PC-3 (cell line): ENCODE results near the gene FRRS1L. TPM values are rescaled to one million over a fixed set of nuclear protein-coding genes. Genes with fewer than 3 reads are reported as not detected.
A peak's percentile ranks its signal among the peaks of the same experiment; 100 is the strongest.

Source experiments
- ATAC-seq: fragments of 200-7000 bp; cut with Tn5 transposase; 2 replicates; pipeline ENCODE4 v1.9.1; 2020; ENCODE audit warnings: mild to moderate bottlenecking, moderate library complexity
- BruUV-seq: library from RNA; stranded (reverse); fragments of 400-500 nt; replicated peaks from 2 replicates; lab custom pipeline; 2021; lab: Mats Ljungman, UMichigan
- CTCF ChIA-PET: fragments of 300-600 bp; sonication (Branson Sonifier 250); formaldehyde crosslinking; loops from one replicate; lab custom pipeline; 2022; ENCODE audit warnings: antibody characterized with exemption; lab: Charles Lee
- POLR2A ChIA-PET: fragments of 300-600 bp; sonication (Branson Sonifier 250); formaldehyde crosslinking; loops from one replicate; lab custom pipeline; 2022; ENCODE audit warnings: antibody characterized with exemption; ENCODE audit not compliant: unreplicated experiment; lab: Charles Lee
- DNase-seq: peaks from one replicate; pipeline ENCODE4 v3.0.0-alpha.2; 2015
- H2AFZ ChIP-seq: fragments of 300-600 bp; sonication (generic); 2 replicates; pipeline ENCODE4 v1.6.0; 2016; ENCODE audit warnings: antibody characterized with exemption, low read length
- H3F3A ChIP-seq: fragments of 300-600 bp; sonication (generic); one replicate; pipeline ENCODE4 v1.6.0; 2017; ENCODE audit warnings: antibody characterized with exemption, low read length, control low read depth, mild to moderate bottlenecking; ENCODE audit not compliant: unreplicated experiment
- H3K27ac ChIP-seq: fragments of 300-600 bp; sonication (generic); 2 replicates; pipeline ENCODE4 v1.5.1; 2016; ENCODE audit warnings: mild to moderate bottlenecking, low read length
- H3K27me3 ChIP-seq: fragments of 300-600 bp; sonication (generic); 2 replicates; pipeline ENCODE4 v1.6.1; 2016; ENCODE audit warnings: low read length, mixed read lengths
- H3K36me3 ChIP-seq: fragments of 300-600 bp; sonication (generic); 2 replicates; pipeline ENCODE4 v1.6.1; 2016; ENCODE audit warnings: low read depth, mixed run types, low read length, mixed read lengths
- H3K4me1 ChIP-seq: fragments of 300-600 bp; sonication (generic); 2 replicates; pipeline ENCODE4 v1.5.1; 2016; ENCODE audit warnings: low read length; ENCODE audit not compliant: insufficient read depth
- H3K4me2 ChIP-seq: fragments of 300-600 bp; sonication (generic); 2 replicates; pipeline ENCODE4 v1.6.0; 2016; ENCODE audit warnings: low read length
- H3K4me3 ChIP-seq: fragments of 300-600 bp; sonication (generic); 2 replicates; pipeline ENCODE4 v1.5.1; 2016; ENCODE audit warnings: mild to moderate bottlenecking, low read length, mixed read lengths
- H3K79me2 ChIP-seq: fragments of 300-600 bp; sonication (generic); 2 replicates; pipeline ENCODE4 v1.6.1; 2017; ENCODE audit warnings: low read length, mixed read lengths
- H3K9ac ChIP-seq: fragments of 300-600 bp; sonication (generic); 2 replicates; pipeline ENCODE4 v1.6.0; 2016; ENCODE audit warnings: mild to moderate bottlenecking, low read length
- H3K9me2 ChIP-seq: fragments of 300-600 bp; sonication (generic); replicated peaks from 2 replicates; pipeline ENCODE4 v1.6.1; 2016; ENCODE audit warnings: mixed run types, low read length, mixed read lengths
- H3K9me3 ChIP-seq: fragments of 300-600 bp; sonication (generic); 2 replicates; pipeline ENCODE4 v1.6.1; 2016; ENCODE audit warnings: low read length, mixed read lengths
- H4K20me1 ChIP-seq: fragments of 300-600 bp; sonication (generic); 2 replicates; pipeline ENCODE4 v1.6.1; 2016; ENCODE audit warnings: low read length, mixed read lengths
- EZH2 ChIP-seq: fragments of 300-600 bp; sonication (generic); IDR thresholded peaks from one replicate; pipeline ENCODE4 v1.6.1; 2017; ENCODE audit warnings: antibody characterized with exemption, mild to moderate bottlenecking, low read length; ENCODE audit not compliant: unreplicated experiment
- EZH2phosphoT487 ChIP-seq: fragments of 300-600 bp; sonication (generic); IDR thresholded peaks from 2 replicates; pipeline ENCODE4 v1.6.1; 2018; ENCODE audit warnings: mild to moderate bottlenecking, antibody characterized with exemption, low read length, borderline replicate concordance
- intact Hi-C: fragments of 100-400 bp; cut with micrococcal nuclease; formaldehyde crosslinking; loops from 2 replicates; pipeline ENCODE4 v1.9.0; 2023
- total RNA-seq: library from RNA; depleted of rRNA; stranded (reverse); fragments of >200 nt; gene quantifications from 2 replicates; pipeline ENCODE4 v1.2.3, GENCODE V29; 2014
- TF ChIP-seq, protein P1 (sequence below): fragments of 300-600 bp; sonication (generic); conservative IDR thresholded peaks from 2 replicates; pipeline ENCODE4 v1.5.1; 2017; ENCODE audit warnings: antibody characterized with exemption, low read depth, mild to moderate bottlenecking, low read length

FRRS1L gene
- total RNA-seq, 1 experiment from 2014 or later: not detected

DNA sequence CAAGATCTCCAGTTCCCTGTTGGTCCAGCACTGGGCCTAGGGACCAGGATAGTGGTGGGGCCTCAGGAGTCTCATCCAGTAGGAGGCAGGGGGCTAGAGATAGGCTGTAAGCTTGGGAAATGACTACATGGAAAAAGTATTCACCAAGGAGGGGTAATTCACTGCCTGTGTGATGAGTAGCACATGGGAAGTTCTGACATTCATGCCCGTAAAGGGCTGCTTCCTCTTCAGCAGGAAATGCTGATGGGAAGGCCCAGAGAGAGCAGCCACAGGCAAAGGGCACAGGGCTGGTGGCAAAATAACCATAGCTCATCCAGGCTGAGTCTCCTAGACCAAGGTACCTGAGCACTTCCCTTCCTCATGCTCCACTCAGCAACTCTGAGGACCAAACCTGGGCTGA lies 23.1 kb upstream of the FRRS1L start:
- no peak overlapping the region for H3K9ac ChIP-seq
- H3K36me3 ChIP-seq: no peaks in the 10 kb centered on the region
- DNase-seq (peak; percentile 11), ATAC-seq (no peak; the same call in 1 of the 2 replicates)
- intact Hi-C loops: no loop called here
- BruUV-seq: no TSS peak
- POLR2A ChIA-PET: no interaction called here
- TF ChIP-seq EZH2 (no peak), EZH2phosphoT487 (no peak)
- TF ChIP-seq, protein P1, sequence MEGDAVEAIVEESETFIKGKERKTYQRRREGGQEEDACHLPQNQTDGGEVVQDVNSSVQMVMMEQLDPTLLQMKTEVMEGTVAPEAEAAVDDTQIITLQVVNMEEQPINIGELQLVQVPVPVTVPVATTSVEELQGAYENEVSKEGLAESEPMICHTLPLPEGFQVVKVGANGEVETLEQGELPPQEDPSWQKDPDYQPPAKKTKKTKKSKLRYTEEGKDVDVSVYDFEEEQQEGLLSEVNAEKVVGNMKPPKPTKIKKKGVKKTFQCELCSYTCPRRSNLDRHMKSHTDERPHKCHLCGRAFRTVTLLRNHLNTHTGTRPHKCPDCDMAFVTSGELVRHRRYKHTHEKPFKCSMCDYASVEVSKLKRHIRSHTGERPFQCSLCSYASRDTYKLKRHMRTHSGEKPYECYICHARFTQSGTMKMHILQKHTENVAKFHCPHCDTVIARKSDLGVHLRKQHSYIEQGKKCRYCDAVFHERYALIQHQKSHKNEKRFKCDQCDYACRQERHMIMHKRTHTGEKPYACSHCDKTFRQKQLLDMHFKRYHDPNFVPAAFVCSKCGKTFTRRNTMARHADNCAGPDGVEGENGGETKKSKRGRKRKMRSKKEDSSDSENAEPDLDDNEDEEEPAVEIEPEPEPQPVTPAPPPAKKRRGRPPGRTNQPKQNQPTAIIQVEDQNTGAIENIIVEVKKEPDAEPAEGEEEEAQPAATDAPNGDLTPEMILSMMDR: no peak
- CTCF ChIA-PET: no interaction called here
- no peaks in the 10 kb centered on the region for H3K27me3 ChIP-seq
- H3F3A ChIP-seq: no peaks in the 10 kb centered on the region
- no peak overlapping the region for H3K27ac ChIP-seq
- H3K4me1 ChIP-seq: no peaks in the 10 kb centered on the region
- no peaks in the 10 kb centered on the region for H3K9me2 ChIP-seq
- H3K4me2 ChIP-seq: no peak overlapping the region
- H3K9me3 ChIP-seq: no peaks in the 10 kb centered on the region
- no peak overlapping the region for H2AFZ ChIP-seq
- no peaks in the 10 kb centered on the region for H4K20me1 ChIP-seq
- no peak overlapping the region for H3K4me3 ChIP-seq
- H3K79me2 ChIP-seq: no peaks in the 10 kb centered on the region

DNA sequence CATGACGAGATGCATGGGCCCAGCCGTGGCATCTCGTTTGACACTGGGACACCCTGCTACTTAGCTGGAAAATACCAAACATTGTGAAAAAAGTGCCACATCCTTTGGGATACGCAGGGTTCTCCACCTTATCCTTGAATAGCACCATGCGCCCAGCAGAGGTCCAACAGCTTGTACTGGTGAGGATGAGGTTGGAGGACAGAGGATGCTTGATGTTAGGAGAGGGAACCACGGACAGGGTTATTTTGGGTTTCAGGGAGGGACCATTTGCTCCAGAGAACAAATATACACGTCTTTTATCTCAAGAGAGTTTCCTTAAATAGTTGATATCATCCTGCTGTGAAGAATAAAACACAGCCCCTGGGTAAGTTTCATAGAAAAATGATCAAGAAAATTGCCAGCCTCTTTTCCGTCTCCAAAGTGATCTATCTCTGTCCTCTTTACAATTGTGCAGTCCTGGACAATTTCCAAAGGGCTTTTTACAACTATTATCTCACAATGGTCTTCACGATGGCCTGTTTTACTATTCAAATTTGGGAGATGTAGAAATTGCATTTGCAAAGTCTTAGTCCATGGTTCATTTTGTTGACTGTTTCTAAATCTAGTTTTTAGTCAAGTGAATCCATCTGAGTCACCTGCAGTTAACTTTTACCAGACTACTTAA lies 19.9 kb upstream of the FRRS1L start:
- H3K79me2 ChIP-seq: no peaks in the 10 kb centered on the region
- H3K9me3 ChIP-seq: no peaks in the 10 kb centered on the region
- H3K9me2 ChIP-seq: no peaks in the 10 kb centered on the region
- H3K27me3 ChIP-seq: no peaks in the 10 kb centered on the region
- no peak for ATAC-seq
- no peaks in the 10 kb centered on the region for H4K20me1 ChIP-seq
- no peak overlapping the region for H3K27ac ChIP-seq
- no peak for DNase-seq
- H2AFZ ChIP-seq: no peak overlapping the region
- no peaks in the 10 kb centered on the region for H3F3A ChIP-seq
- TF ChIP-seq EZH2phosphoT487: no peak
- no peak for TF ChIP-seq EZH2
- TF ChIP-seq, protein P1: no peak
- no peak overlapping the region for H3K4me3 ChIP-seq
- H3K4me2 ChIP-seq: no peak overlapping the region
- intact Hi-C loops: loop anchor here (10.0 kb wide), 1 partner anchor 68 kb away; no protein-coding TSS in a partner anchor
- ChIA-PET CTCF (no interaction called here), POLR2A (no interaction called here)
- BruUV-seq: no TSS peak
- H3K9ac ChIP-seq: no peak overlapping the region
- no peaks in the 10 kb centered on the region for H3K4me1 ChIP-seq
- no peaks in the 10 kb centered on the region for H3K36me3 ChIP-seq
